B cell (primary cell): ENCODE measurements around the gene NXPE3.

Experiments used
- CTCF ChIP-seq: fragments of 200-600 bp; IDR thresholded peaks from one replicate; pipeline ENCODE4 v1.8.0; 2022; ENCODE audit warnings: antibody characterized with exemption, mild to moderate bottlenecking
- EZH2 ChIP-seq: IDR thresholded peaks from 2 replicates; pipeline ENCODE4 v1.6.1; 2012; ENCODE audit warnings: borderline replicate concordance, low read depth, mild to moderate bottlenecking, moderate library complexity, low read length; ENCODE audit not compliant: insufficient read depth, poor library complexity, severe bottlenecking

GRCh38 chr3:101735833-101736232 is 43.2 kb upstream of the NXPE3 start:
- TF ChIP-seq CTCF (no peak), EZH2 (no peak)
